Measurements from ENCODE around the gene PRDM10. TPM values are rescaled to one million over a fixed set of nuclear protein-coding genes. Genes with fewer than 3 reads are reported as not detected.

The PRDM10 gene
- total RNA-seq, 1 experiment from 2014 or later = 7.7 TPM

- no peaks in the 10 kb centered on the region for H3K4me1 ChIP-seq (ENCODE audit: insufficient read depth, low read length)
- H4K20me1 ChIP-seq (ENCODE audit: control insufficient read depth, insufficient read depth, insufficient read length) = no peaks in the 10 kb centered on the region
- no peak overlapping the region for H2AK5ac ChIP-seq (ENCODE audit: insufficient read length, low read length)
- no peak overlapping the region for H4K91ac ChIP-seq (ENCODE audit: insufficient read length, low read depth, low read length)
- H3K4ac ChIP-seq (ENCODE audit: low read depth, low read length) = no peak overlapping the region
- no peak overlapping the region for H3T11ph ChIP-seq (ENCODE audit: low read length)
- no peak overlapping the region for H4K8ac ChIP-seq (replicated peaks; ENCODE audit: insufficient read length, low read depth, low read length)
- no peak overlapping the region for H3K4me2 ChIP-seq (ENCODE audit: insufficient read depth, insufficient read length, low read length)
- H3K9me3 Mint-ChIP-seq = peaks cover 0 to 4% of the 10 kb centered on the region in 2 experiments; a peak in 2 of 5 replicates
- H2AFZ ChIP-seq (ENCODE audit: low read length) = no peak overlapping the region
- H2BK15ac ChIP-seq (ENCODE audit: low read depth, low read length) = no peak overlapping the region
- no peak overlapping the region for H3K4me3 Mint-ChIP-seq
- no peak overlapping the region for H3K27ac ChIP-seq (ENCODE audit: insufficient read length, low read depth, low read length)
- no peak overlapping the region for H2BK120ac ChIP-seq (ENCODE audit: low read depth, low read length, poor library complexity, severe bottlenecking)
- H3K79me1 ChIP-seq (ENCODE audit: insufficient read depth, low read depth, low read length, poor library complexity, severe bottlenecking) = no peaks in the 10 kb centered on the region
- no peak overlapping the region for H2BK20ac ChIP-seq (ENCODE audit: low read depth, low read length, poor library complexity, severe bottlenecking)
- TF ChIP-seq CTCF (conservative IDR thresholded peaks at IDR 0.05) = no peak
- H3K36me3 Mint-ChIP-seq (ENCODE audit: insufficient read depth in 1 of 3, low read depth in 3 of 3) = peaks cover 0 to 4% (median 0%) of the 10 kb centered on the region in 3 experiments; a peak in 2 of 7 replicates
- H3K14ac ChIP-seq (ENCODE audit: insufficient read depth, low read length) = no peak overlapping the region
- H2BK12ac ChIP-seq (ENCODE audit: insufficient read length, low read depth, low read length) = no peak overlapping the region
- no peak overlapping the region for H4K5ac ChIP-seq (ENCODE audit: insufficient read length, low read depth, low read length)
- H2BK5ac ChIP-seq (ENCODE audit: insufficient read length, low read length) = no peak overlapping the region
- no peak overlapping the region for H3K27ac Mint-ChIP-seq
- no peak overlapping the region for H3K18ac ChIP-seq (ENCODE audit: insufficient read length, low read depth, low read length)
- no peaks in the 10 kb centered on the region for H3K9me3 ChIP-seq (ENCODE audit: control insufficient read depth, low read depth, low read length)
- H3K23me2 ChIP-seq (ENCODE audit: insufficient read length, low read depth, low read length, poor library complexity, severe bottlenecking) = peaks cover 4% of the 10 kb centered on the region
- no peak overlapping the region for H3K9ac ChIP-seq (ENCODE audit: extremely low read depth, insufficient read length, low read length)
- no peak overlapping the region for H3K56ac ChIP-seq (ENCODE audit: insufficient read length, low read depth, low read length)
- H3K27me3 ChIP-seq (ENCODE audit: insufficient read depth, low read length) = no peaks in the 10 kb centered on the region
- peaks cover 4 to 5% of the 10 kb centered on the region in 2 experiments for H3K4me1 Mint-ChIP-seq
- H3K23ac ChIP-seq (ENCODE audit: insufficient read length, low read depth, low read length) = no peak overlapping the region
- no peaks in the 10 kb centered on the region for H3K27me3 Mint-ChIP-seq (ENCODE audit: low read depth)
- no peak for DNase-seq
- H3K79me2 ChIP-seq (ENCODE audit: insufficient read depth, low read length) = no peaks in the 10 kb centered on the region
These were observed 5.7 kb upstream of the PRDM10 start for GRCh38 chr11:130008326-130008725.

Data from H9 (cell line).